Hepatocyte (in vitro differentiated cells): ENCODE results near the gene KERA. TPM values are rescaled to one million over a fixed set of nuclear protein-coding genes. Genes with fewer than 3 reads are reported as not detected.

Experiments used
- DNase-seq: peaks from one replicate; pipeline ENCODE4 v3.0.0-alpha.2; 2016; ENCODE audit warnings: low spot score
- H2AFZ ChIP-seq: fragments of 200-600 bp; sonication (generic); 2 replicates; pipeline ENCODE4 v1.6.0; 2016; ENCODE audit warnings: antibody characterized with exemption, mild to moderate bottlenecking
- H3K27ac ChIP-seq: fragments of 200-600 bp; sonication (generic); 2 replicates; pipeline ENCODE4 v1.5.1; 2016; ENCODE audit warnings: mild to moderate bottlenecking
- H3K27me3 ChIP-seq: fragments of 200-600 bp; sonication (generic); 2 replicates; pipeline ENCODE4 v1.6.1; 2016
- H3K36me3 ChIP-seq: fragments of 200-600 bp; sonication (generic); replicated peaks from 2 replicates; pipeline ENCODE4 v1.5.1; 2016; ENCODE audit warnings: low read depth; ENCODE audit not compliant: insufficient read depth
- H3K4me1 ChIP-seq: fragments of 200-600 bp; sonication (generic); 2 replicates; pipeline ENCODE4 v1.5.1; 2016; ENCODE audit warnings: mild to moderate bottlenecking, moderate library complexity; ENCODE audit not compliant: insufficient read depth
- H3K4me2 ChIP-seq: fragments of 200-600 bp; sonication (generic); 2 replicates; pipeline ENCODE4 v1.6.0; 2016
- H3K4me3 ChIP-seq: fragments of 200-600 bp; sonication (generic); 2 replicates; pipeline ENCODE4 v1.5.1; 2016; ENCODE audit warnings: mild to moderate bottlenecking
- H3K79me2 ChIP-seq: fragments of 200-600 bp; sonication (generic); 2 replicates; pipeline ENCODE4 v1.6.0; 2017; ENCODE audit warnings: mild to moderate bottlenecking
- H3K9me2 ChIP-seq: fragments of 200-600 bp; sonication (generic); replicated peaks from 2 replicates; pipeline ENCODE4 v1.6.0; 2017; ENCODE audit warnings: mild to moderate bottlenecking; ENCODE audit not compliant: insufficient read depth
- H3K9me3 ChIP-seq: fragments of 200-600 bp; sonication (generic); 2 replicates; pipeline ENCODE4 v1.5.1; 2016; ENCODE audit warnings: low read depth, mild to moderate bottlenecking
- H4K20me1 ChIP-seq: fragments of 200-600 bp; sonication (generic); 2 replicates; pipeline ENCODE4 v1.6.0; 2016; ENCODE audit warnings: mild to moderate bottlenecking; ENCODE audit not compliant: insufficient read depth, poor library complexity, severe bottlenecking
- EZH2 ChIP-seq: fragments of 200-600 bp; sonication (generic); IDR thresholded peaks from 2 replicates; pipeline ENCODE4 v1.6.1; 2016; ENCODE audit warnings: antibody characterized with exemption, mild to moderate bottlenecking, borderline replicate concordance
- EZH2phosphoT487 ChIP-seq: fragments of 200-600 bp; sonication (generic); IDR thresholded peaks from one replicate; pipeline ENCODE4 v1.6.1; 2018; ENCODE audit warnings: antibody characterized with exemption, mild to moderate bottlenecking, low read depth, moderate library complexity; ENCODE audit not compliant: unreplicated experiment, severe bottlenecking
- WGBS: methylation state at CpG from one replicate; pipeline ENCODE4 v1.1.6; 2016; ENCODE audit warnings: low lambda C conversion rate; ENCODE audit errors: missing lambda C conversion rate; 5-methylcytosine and 5-hydroxymethylcytosine counted together
- polyA plus RNA-seq: library from polyadenylated mRNA; unstranded; fragments of >200 nt; fragmentation: Nextera tagmentation; extraction: Ambion mirVana; gene quantifications from 2 replicates; pipeline ENCODE4 v1.2.1, GENCODE V29; 2016
- total RNA-seq: library from RNA; depleted of rRNA; stranded (reverse); fragments of >200 nt; gene quantifications from 2 replicates; pipeline ENCODE4 v1.2.3, GENCODE V29; 2014
- TF ChIP-seq, protein P1 (sequence below): fragments of 200-600 bp; sonication (generic); IDR thresholded peaks from 2 replicates; pipeline ENCODE4 v1.5.1; 2016; ENCODE audit warnings: antibody characterized with exemption, mild to moderate bottlenecking; ENCODE audit not compliant: poor library complexity

Gene KERA
- total and polyA plus RNA-seq, 2 experiments from 2014 or later = 0.10 to 0.97 TPM

DNA sequence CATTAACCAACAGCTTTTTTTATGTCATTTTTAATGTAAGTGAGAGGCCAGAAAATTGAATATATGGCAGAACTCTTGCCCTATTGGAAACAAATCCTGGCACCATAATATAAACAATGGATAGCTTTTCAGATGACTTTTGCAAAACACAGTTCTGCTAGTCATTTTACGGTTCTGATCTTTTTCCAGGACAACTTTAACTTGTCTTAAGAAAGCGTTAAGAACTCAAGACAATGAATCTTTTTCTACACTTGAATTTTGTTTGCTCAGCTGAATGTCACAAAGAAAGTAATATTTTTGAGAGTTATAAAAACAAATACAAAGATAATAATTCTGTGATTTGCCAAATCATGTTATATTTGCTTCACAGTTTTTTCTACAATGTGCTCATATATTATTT, 13.2 kb downstream of the KERA start:
- Histone ChIP-seq H3K9me2 (no peaks in the 10 kb centered on the region), H3K4me2 (no peak overlapping the region), H3K4me1 (no peaks in the 10 kb centered on the region), H4K20me1 (no peaks in the 10 kb centered on the region), H3K79me2 (no peaks in the 10 kb centered on the region), H3K9me3 (no peaks in the 10 kb centered on the region), H3K36me3 (no peaks in the 10 kb centered on the region), H2AFZ (no peak overlapping the region), H3K4me3 (no peak overlapping the region), H3K27ac (no peak overlapping the region), H3K27me3 (no peaks in the 10 kb centered on the region)
- 71% methylated on average over 2 of the region's 2 CpGs for WGBS
- no peak for DNase-seq
- TF ChIP-seq EZH2phosphoT487 (no peak), EZH2 (no peak)
- TF ChIP-seq, protein P1, sequence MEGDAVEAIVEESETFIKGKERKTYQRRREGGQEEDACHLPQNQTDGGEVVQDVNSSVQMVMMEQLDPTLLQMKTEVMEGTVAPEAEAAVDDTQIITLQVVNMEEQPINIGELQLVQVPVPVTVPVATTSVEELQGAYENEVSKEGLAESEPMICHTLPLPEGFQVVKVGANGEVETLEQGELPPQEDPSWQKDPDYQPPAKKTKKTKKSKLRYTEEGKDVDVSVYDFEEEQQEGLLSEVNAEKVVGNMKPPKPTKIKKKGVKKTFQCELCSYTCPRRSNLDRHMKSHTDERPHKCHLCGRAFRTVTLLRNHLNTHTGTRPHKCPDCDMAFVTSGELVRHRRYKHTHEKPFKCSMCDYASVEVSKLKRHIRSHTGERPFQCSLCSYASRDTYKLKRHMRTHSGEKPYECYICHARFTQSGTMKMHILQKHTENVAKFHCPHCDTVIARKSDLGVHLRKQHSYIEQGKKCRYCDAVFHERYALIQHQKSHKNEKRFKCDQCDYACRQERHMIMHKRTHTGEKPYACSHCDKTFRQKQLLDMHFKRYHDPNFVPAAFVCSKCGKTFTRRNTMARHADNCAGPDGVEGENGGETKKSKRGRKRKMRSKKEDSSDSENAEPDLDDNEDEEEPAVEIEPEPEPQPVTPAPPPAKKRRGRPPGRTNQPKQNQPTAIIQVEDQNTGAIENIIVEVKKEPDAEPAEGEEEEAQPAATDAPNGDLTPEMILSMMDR = no peak

DNA sequence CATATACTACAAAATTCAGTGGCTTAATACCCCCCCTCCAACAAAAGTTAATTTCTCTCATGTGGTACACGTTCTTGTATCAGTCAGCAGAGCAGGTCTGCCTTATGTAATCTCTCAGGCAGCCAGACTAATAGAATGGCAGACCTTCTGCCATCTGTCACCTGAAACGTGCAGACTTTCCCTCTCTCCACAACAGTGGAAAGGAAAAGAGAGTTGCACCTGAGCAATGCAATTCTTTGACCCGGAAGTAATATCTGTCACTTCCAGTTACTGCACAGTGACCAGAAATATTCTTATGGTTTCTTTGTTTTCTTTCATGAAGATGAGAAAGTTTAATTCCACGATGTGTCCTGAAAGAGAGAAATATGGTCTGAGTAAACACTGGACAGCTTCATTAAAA, 14.4 kb downstream of the KERA start:
- Histone ChIP-seq H3K9me3 (no peaks in the 10 kb centered on the region), H4K20me1 (no peaks in the 10 kb centered on the region), H3K4me2 (no peak overlapping the region), H3K4me3 (no peak overlapping the region), H3K27me3 (no peaks in the 10 kb centered on the region), H3K4me1 (no peaks in the 10 kb centered on the region), H2AFZ (no peak overlapping the region), H3K27ac (no peak overlapping the region), H3K36me3 (no peaks in the 10 kb centered on the region), H3K79me2 (no peaks in the 10 kb centered on the region), H3K9me2 (no peaks in the 10 kb centered on the region)
- TF ChIP-seq, protein P1 = no peak
- TF ChIP-seq EZH2phosphoT487 = no peak
- no peak for TF ChIP-seq EZH2
- no peak for DNase-seq
- 72% methylated on average over 4 of the region's 4 CpGs for WGBS

DNA sequence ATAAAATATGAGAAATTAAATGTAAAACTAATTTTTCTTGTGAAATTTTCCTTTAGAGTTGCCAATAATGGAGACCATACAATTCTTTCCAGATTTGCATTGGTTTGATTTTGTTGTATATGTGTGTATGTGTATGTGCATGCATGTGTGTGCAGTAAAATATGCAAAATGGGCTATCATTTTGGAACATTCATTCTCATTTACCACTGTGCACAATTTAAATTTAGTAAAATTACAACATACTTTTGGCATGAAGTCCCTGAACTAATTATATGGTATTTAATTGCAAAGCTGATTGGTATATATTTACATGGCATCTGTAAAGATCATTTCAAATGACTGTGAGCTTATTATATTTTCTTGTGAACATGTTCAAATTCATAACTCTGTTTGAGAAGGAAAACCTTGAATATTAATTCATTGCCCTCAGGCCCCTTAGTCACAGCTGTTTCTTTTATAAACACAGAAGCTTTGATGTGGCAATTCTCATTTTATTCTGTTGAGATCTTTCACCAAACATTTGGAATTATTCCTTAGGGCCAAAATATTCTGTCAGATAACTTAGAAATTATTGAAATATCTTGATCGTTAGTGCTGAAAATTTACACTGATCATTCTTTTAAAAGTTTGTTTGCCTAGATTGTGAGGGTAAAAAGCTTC, 17.6 kb downstream of the KERA start:
- 84% methylated on average over 1 of the region's 1 CpG for WGBS
- no peak for TF ChIP-seq EZH2phosphoT487
- TF ChIP-seq EZH2 = no peak
- TF ChIP-seq, protein P1 = no peak
- H3K4me3 ChIP-seq = no peak overlapping the region

More for the DNA sequence above, 17.6 kb downstream of the KERA start:
- no peak overlapping the region for H2AFZ ChIP-seq
- no peaks in the 10 kb centered on the region for H3K27me3 ChIP-seq
- H3K4me2 ChIP-seq = no peak overlapping the region
- no peaks in the 10 kb centered on the region for H3K9me3 ChIP-seq
- H3K27ac ChIP-seq = no peak overlapping the region
- no peaks in the 10 kb centered on the region for H3K9me2 ChIP-seq
- H4K20me1 ChIP-seq = no peaks in the 10 kb centered on the region
- H3K79me2 ChIP-seq = no peaks in the 10 kb centered on the region
- H3K36me3 ChIP-seq = no peaks in the 10 kb centered on the region
- H3K4me1 ChIP-seq = no peaks in the 10 kb centered on the region
- no peak for DNase-seq
